ENCODE results near the gene QSOX1. TPM values are rescaled to one million over a fixed set of nuclear protein-coding genes. Genes with fewer than 3 reads are reported as not detected.

The QSOX1 gene
- total RNA-seq, 1 donor from 2014 or later, result 221 TPM

DNA sequence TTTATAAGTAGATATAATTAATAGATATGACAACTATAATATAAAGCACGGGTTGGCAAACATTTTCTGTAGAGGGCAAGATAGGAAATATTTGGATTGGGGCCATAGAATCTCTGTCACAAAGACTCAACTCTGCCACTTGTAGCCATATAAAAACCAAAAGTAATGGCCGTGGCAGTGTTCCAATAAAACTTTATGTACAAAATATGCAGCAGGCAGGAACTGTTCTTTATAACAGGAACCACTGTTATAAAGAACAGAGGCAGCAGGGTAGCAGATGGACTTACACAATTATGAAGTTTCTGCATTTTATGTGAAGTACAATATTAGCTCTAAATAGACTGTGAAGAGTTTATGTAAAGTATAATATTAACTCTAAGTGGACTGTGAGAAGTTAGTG lies 16.9 kb upstream of the QSOX1 start:
- DNase-seq (ENCODE audit: low spot score, unreplicated experiment), result no peak
- TF ChIP-seq, protein P1, sequence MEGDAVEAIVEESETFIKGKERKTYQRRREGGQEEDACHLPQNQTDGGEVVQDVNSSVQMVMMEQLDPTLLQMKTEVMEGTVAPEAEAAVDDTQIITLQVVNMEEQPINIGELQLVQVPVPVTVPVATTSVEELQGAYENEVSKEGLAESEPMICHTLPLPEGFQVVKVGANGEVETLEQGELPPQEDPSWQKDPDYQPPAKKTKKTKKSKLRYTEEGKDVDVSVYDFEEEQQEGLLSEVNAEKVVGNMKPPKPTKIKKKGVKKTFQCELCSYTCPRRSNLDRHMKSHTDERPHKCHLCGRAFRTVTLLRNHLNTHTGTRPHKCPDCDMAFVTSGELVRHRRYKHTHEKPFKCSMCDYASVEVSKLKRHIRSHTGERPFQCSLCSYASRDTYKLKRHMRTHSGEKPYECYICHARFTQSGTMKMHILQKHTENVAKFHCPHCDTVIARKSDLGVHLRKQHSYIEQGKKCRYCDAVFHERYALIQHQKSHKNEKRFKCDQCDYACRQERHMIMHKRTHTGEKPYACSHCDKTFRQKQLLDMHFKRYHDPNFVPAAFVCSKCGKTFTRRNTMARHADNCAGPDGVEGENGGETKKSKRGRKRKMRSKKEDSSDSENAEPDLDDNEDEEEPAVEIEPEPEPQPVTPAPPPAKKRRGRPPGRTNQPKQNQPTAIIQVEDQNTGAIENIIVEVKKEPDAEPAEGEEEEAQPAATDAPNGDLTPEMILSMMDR (IDR thresholded peaks at IDR 0.05; ENCODE audit: unreplicated experiment), result no peak
- H3K9me3 Mint-ChIP-seq (ENCODE audit: low read depth), result peaks cover 4% of the 10 kb centered on the region
- peaks cover 8% of the 10 kb centered on the region for H3K27me3 Mint-ChIP-seq
- H3K36me3 Mint-ChIP-seq (ENCODE audit: insufficient read depth), result no peaks in the 10 kb centered on the region
- H3K27ac Mint-ChIP-seq, result no peak overlapping the region
- H3K4me1 Mint-ChIP-seq (ENCODE audit: low read depth), result no peaks in the 10 kb centered on the region
- no peak overlapping the region for H3K4me3 Mint-ChIP-seq (ENCODE audit: low read depth)

DNA sequence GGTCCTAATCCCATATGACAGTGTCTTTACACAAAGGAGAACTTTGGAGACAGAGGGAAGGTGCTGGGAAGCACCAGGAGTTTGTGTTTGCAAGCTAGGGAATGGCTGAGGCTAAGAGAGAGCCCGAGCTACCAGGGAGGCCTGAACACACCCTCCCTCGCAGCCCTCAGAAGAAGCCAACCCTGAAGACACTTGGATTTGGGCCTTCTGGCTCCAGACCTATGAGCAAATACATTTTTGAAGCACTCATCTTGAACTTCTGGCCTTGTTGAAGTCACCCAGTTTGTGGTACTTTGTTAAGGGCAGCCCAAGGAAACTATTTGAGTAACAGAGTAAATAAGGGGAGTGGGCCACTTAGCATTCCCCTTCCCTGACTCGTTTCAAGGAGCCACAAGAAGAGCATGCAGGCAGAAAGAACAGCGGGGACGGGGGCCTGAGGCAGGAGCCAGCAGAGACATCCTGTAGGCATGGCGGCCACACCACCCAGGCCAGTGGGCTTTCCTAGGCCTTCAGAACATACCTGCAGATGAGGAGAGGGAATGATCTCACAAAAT lies 13.2 kb upstream of the QSOX1 start:
- Mint-ChIP-seq H3K27ac (no peak overlapping the region), H3K9me3 (ENCODE audit: low read depth) (peaks cover 4% of the 10 kb centered on the region), H3K36me3 (ENCODE audit: insufficient read depth) (no peaks in the 10 kb centered on the region), H3K4me1 (ENCODE audit: low read depth) (no peaks in the 10 kb centered on the region), H3K4me3 (ENCODE audit: low read depth) (no peak overlapping the region), H3K27me3 (peaks cover 28% of the 10 kb centered on the region)
- no peak for DNase-seq (ENCODE audit: low spot score, unreplicated experiment)
- TF ChIP-seq, protein P1 (IDR thresholded peaks at IDR 0.05; ENCODE audit: unreplicated experiment), result no peak

DNA sequence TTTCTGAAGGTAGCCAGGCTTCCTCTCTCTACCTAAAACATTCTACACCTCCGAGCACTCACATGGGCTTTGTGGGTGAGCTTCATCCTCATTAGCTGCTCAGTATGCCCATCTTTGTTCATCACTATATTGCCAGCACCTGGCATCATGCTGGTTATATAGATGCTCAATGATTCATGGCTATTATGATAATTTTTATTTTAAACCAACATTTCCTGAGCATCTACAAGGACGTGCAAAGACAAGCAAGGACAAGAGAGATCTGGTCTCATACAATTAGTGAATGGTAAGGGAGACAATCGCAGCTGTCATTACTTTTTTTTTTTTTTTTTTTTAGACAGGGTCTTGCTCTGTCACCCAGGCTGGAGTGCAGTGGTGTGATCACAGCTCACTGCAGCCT lies 11.3 kb upstream of the QSOX1 start:
- no peaks in the 10 kb centered on the region for H3K9me3 Mint-ChIP-seq (ENCODE audit: low read depth)
- H3K4me3 Mint-ChIP-seq (ENCODE audit: low read depth), result no peak overlapping the region
- peaks cover 28% of the 10 kb centered on the region for H3K27me3 Mint-ChIP-seq
- no peaks in the 10 kb centered on the region for H3K4me1 Mint-ChIP-seq (ENCODE audit: low read depth)
- TF ChIP-seq, protein P1 (IDR thresholded peaks at IDR 0.05; ENCODE audit: unreplicated experiment), result no peak
- H3K27ac Mint-ChIP-seq, result no peak overlapping the region
- H3K36me3 Mint-ChIP-seq (ENCODE audit: insufficient read depth), result no peaks in the 10 kb centered on the region
- DNase-seq (ENCODE audit: low spot score, unreplicated experiment), result no peak

DNA sequence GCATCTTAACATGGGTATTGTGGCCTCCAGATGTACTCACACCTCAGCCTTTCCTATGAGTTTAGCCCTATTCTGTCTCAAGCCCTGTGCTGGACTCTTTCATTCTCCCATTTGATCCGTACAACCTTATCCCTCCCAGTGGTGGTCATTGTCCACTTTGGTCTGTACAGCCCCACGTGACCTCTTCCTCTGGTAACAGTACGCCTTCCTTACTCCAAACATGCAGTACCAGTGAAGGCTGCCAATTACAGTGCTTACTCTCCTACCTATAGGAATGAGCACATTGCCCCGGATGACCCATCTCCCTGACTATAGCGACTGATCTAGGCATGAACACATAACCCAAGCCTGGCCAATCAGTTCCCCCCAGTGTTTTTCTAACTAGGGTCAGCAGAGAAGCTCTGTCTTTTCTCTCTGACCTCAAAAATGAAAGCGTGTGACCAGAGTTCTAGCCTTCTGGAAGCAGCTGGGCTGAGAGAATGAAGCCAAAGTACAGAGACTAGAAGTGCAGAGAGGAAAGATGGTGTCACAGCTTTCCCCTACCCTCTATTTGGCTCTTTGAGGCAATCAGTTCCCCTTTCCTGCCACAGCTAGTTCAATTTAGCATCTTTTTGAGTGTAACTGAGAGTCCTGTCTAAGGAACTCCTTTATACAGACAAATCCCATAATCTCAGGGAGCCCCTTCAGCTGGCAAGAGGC lies 9.9 kb upstream of the QSOX1 start:
- peaks cover 30% of the 10 kb centered on the region for H3K27me3 Mint-ChIP-seq
- no peak for DNase-seq (ENCODE audit: low spot score, unreplicated experiment)
- H3K27ac Mint-ChIP-seq, result no peak overlapping the region
- TF ChIP-seq, protein P1 (IDR thresholded peaks at IDR 0.05; ENCODE audit: unreplicated experiment), result no peak
- H3K4me3 Mint-ChIP-seq (ENCODE audit: low read depth), result no peak overlapping the region
- H3K4me1 Mint-ChIP-seq (ENCODE audit: low read depth), result no peaks in the 10 kb centered on the region
- H3K9me3 Mint-ChIP-seq (ENCODE audit: low read depth), result no peaks in the 10 kb centered on the region
- no peaks in the 10 kb centered on the region for H3K36me3 Mint-ChIP-seq (ENCODE audit: insufficient read depth)

DNA sequence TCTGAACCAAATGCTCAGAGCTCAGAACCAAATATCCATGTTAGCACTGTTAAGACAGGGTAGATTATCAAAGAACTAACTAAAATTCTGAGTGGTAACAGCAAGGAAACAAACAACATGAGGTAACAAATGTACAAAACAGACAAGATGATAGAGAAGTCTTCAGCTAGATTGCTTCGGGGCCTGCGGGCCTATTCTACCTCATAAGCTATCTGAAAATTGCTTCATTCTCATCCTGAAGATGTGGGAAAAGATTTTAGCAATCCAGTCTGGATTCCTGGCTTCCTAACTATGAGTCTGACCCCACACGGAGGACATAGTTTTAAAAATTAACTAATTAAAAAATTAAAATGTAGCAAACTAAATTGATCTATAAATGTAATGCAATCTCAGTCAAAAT lies 9.2 kb upstream of the QSOX1 start:
- TF ChIP-seq, protein P1 (IDR thresholded peaks at IDR 0.05; ENCODE audit: unreplicated experiment), result no peak
- Mint-ChIP-seq H3K36me3 (ENCODE audit: insufficient read depth) (no peaks in the 10 kb centered on the region), H3K4me3 (ENCODE audit: low read depth) (no peak overlapping the region), H3K27ac (no peak overlapping the region), H3K4me1 (ENCODE audit: low read depth) (no peaks in the 10 kb centered on the region), H3K27me3 (peaks cover 37% of the 10 kb centered on the region), H3K9me3 (ENCODE audit: low read depth) (no peaks in the 10 kb centered on the region)
- DNase-seq (ENCODE audit: low spot score, unreplicated experiment), result no peak
